Fibroblast of lung (primary cell): Measurements from ENCODE around the gene LRRK1. TPM values are rescaled to one million over a fixed set of nuclear protein-coding genes. Genes with fewer than 3 reads are reported as not detected.

Experiments used
- DNase-seq, 2 donors: peaks; one replicate each; pipeline versions ENCODE4 v3.0.0 to v3.0.0-alpha.2; 2010; ENCODE audit warnings: low read depth in 2 of 2
- H2AFZ ChIP-seq: 2 replicates; pipeline ENCODE4 v1.5.1; 2012; ENCODE audit warnings: low read length, control low read depth, inconsistent platforms
- H3K27ac ChIP-seq: 2 replicates; pipeline ENCODE4 v1.5.1; 2011; ENCODE audit warnings: low read length, control low read depth; ENCODE audit not compliant: insufficient read depth
- H3K27me3 ChIP-seq: 2 replicates; pipeline ENCODE4 v1.5.1; 2011; ENCODE audit warnings: mild to moderate bottlenecking, low read length; ENCODE audit not compliant: control insufficient read depth, insufficient read depth
- H3K36me3 ChIP-seq: 2 replicates; pipeline ENCODE4 v1.5.1; 2011; ENCODE audit warnings: low read length; ENCODE audit not compliant: control insufficient read depth, insufficient read depth
- H3K4me1 ChIP-seq: 2 replicates; pipeline ENCODE4 v1.5.1; 2011; ENCODE audit warnings: low read length; ENCODE audit not compliant: control insufficient read depth, insufficient read depth; ENCODE audit errors: extremely low read depth
- H3K4me2 ChIP-seq: 2 replicates; pipeline ENCODE4 v1.5.1; 2011; ENCODE audit warnings: low read length, control low read depth; ENCODE audit not compliant: insufficient read depth; ENCODE audit errors: extremely low read depth
- H3K4me3 ChIP-seq, 4 experiments: fragments of 200-600 bp in 1 of 4; sonication (generic) in 1 of 4; replicated peaks in 1 of 4; 2 replicates each; pipeline ENCODE4 v1.5.1; 2011 to 2016; ENCODE audit warnings: low read length in 4 of 4, low read depth in 3 of 4, mild to moderate bottlenecking in 3 of 4, control low read depth in 2 of 4, inconsistent platforms in 1 of 4, mixed read lengths in 1 of 4; ENCODE audit not compliant: insufficient read depth in 1 of 4; ENCODE audit errors: control extremely low read depth in 1 of 4
- H3K79me2 ChIP-seq: 2 replicates; pipeline ENCODE4 v1.5.1; 2012; ENCODE audit warnings: mild to moderate bottlenecking, low read length, inconsistent platforms; ENCODE audit not compliant: control insufficient read depth, insufficient read depth
- H3K9ac ChIP-seq: 2 replicates; pipeline ENCODE4 v1.5.1; 2011; ENCODE audit warnings: mild to moderate bottlenecking, low read length, control low read depth; ENCODE audit not compliant: insufficient read depth
- H3K9me3 ChIP-seq: 2 replicates; pipeline ENCODE4 v1.5.1; 2012; ENCODE audit warnings: low read depth, low read length; ENCODE audit not compliant: control insufficient read depth, insufficient read depth
- H4K20me1 ChIP-seq: 2 replicates; pipeline ENCODE4 v1.5.1; 2011; ENCODE audit warnings: low read length; ENCODE audit not compliant: control insufficient read depth, insufficient read depth; ENCODE audit errors: extremely low read depth
- EZH2 ChIP-seq: IDR thresholded peaks from 2 replicates; pipeline ENCODE4 v1.5.1; 2012; ENCODE audit warnings: low read length, control low read depth, mild to moderate bottlenecking; ENCODE audit errors: missing control alignments
- polyA plus RNA-seq, 2 donors: library from polyadenylated mRNA; depleted of rRNA in 1 of 2; stranded (reverse) in 1 of 2; unstranded in 1 of 2; fragments of >200 nt; gene quantifications; 2 replicates each; pipeline ENCODE4 v1.2.1, GENCODE V29; 2011 to 2012; ENCODE audit warnings: missing spikeins in 1 of 2
- total RNA-seq: library from RNA; depleted of rRNA; stranded (reverse); fragments of >200 nt; gene quantifications from 2 replicates; pipeline ENCODE4 v1.2.1, GENCODE V29; 2014
- TF ChIP-seq, protein P1 (sequence below), 2 donors: IDR thresholded peaks in 1 of 2; conservative IDR thresholded peaks in 1 of 2; 1 replicate in 1 of 2; 2 replicates in 1 of 2; pipeline ENCODE4 v1.5.1; 2011 to 2012; ENCODE audit warnings: low read length in 2 of 2, control low read depth in 1 of 2, inconsistent platforms in 1 of 2, low read depth in 1 of 2, mild to moderate bottlenecking in 1 of 2

LRRK1 gene
- total and polyA plus RNA-seq, 2 donors (not counting 1 experiment from before 2014, with no cell fraction given) = 3.8 to 12.2 TPM

DNA sequence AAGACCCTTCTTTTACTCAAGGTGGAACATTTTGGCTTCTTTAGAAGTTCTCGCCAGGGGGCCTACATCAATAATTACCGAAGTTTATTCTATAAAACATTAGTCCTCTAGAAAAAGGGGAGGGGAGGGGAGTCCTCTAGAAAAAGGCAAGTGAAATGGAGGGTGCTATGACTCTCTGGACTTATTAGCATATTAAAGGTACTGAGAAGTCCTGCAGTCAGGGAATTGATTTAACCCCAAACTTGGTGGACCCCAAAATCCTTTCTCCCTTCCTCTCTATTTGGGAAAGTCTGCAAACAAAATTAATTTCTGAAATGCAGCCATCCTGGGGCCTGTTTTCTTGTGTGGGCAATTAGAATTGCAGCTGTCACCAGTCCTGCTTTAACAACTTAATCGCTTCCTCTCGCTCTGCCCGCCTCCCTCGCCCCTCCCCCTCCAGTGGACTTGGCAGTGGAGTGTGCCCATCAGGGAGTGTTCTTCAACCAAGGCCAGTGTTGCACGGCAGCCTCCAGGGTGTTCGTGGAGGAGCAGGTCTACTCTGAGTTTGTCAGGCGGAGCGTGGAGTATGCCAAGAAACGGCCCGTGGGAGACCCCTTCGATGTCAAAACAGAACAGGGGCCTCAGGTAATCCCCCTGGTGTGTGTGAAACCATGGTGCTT, 18.9 kb upstream of the LRRK1 start:
- DNase-seq = no peak
- Histone ChIP-seq H3K9me3 (no peaks in the 10 kb centered on the region), H3K4me1 (peaks cover 5% of the 10 kb centered on the region), H3K9ac (no peak overlapping the region), H3K27me3 (no peaks in the 10 kb centered on the region), H3K4me3 (no peak overlapping the region), H2AFZ (no peak overlapping the region), H3K27ac (no peak overlapping the region), H3K36me3 (no peaks in the 10 kb centered on the region), H4K20me1 (no peaks in the 10 kb centered on the region), H3K79me2 (no peaks in the 10 kb centered on the region), H3K4me2 (no peak overlapping the region)
- no peak for TF ChIP-seq EZH2
- TF ChIP-seq, protein P1, sequence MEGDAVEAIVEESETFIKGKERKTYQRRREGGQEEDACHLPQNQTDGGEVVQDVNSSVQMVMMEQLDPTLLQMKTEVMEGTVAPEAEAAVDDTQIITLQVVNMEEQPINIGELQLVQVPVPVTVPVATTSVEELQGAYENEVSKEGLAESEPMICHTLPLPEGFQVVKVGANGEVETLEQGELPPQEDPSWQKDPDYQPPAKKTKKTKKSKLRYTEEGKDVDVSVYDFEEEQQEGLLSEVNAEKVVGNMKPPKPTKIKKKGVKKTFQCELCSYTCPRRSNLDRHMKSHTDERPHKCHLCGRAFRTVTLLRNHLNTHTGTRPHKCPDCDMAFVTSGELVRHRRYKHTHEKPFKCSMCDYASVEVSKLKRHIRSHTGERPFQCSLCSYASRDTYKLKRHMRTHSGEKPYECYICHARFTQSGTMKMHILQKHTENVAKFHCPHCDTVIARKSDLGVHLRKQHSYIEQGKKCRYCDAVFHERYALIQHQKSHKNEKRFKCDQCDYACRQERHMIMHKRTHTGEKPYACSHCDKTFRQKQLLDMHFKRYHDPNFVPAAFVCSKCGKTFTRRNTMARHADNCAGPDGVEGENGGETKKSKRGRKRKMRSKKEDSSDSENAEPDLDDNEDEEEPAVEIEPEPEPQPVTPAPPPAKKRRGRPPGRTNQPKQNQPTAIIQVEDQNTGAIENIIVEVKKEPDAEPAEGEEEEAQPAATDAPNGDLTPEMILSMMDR (conservative IDR thresholded peaks at IDR 0.05 in 1 of 2, IDR thresholded peaks at IDR 0.05 in 1 of 2; ENCODE audit: low read depth in 1 of 2, low read length in 2 of 2) = no peak

DNA sequence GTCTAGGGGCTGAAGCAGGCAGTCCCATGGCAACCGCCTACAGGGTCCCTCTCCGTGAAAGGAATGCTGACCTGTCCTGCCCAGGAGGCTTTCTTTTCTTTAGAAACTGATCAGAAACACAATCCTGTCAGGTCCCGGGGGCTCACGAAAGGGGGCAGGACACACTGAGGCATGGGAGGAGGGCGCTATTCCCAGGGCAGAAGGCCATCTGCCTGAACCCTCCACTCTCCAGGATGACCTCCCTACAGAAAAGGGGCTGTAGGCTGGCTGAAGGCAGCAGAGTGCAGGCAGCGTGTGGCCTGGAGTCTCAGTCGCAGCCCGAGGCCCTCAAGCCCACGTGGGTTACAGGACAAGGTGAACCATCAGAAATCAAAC, 18.4 kb upstream of the LRRK1 start:
- Histone ChIP-seq H3K27ac (no peak overlapping the region), H4K20me1 (no peaks in the 10 kb centered on the region), H3K4me1 (peaks cover 5% of the 10 kb centered on the region), H3K9ac (no peak overlapping the region), H2AFZ (no peak overlapping the region), H3K9me3 (no peaks in the 10 kb centered on the region), H3K27me3 (no peaks in the 10 kb centered on the region), H3K79me2 (no peaks in the 10 kb centered on the region), H3K36me3 (no peaks in the 10 kb centered on the region), H3K4me3 (no peak overlapping the region), H3K4me2 (no peak overlapping the region)
- DNase-seq = no peak
- no peak for TF ChIP-seq EZH2
- TF ChIP-seq, protein P1 (conservative IDR thresholded peaks at IDR 0.05 in 1 of 2, IDR thresholded peaks at IDR 0.05 in 1 of 2; ENCODE audit: low read depth in 1 of 2, low read length in 2 of 2) = no peak

DNA sequence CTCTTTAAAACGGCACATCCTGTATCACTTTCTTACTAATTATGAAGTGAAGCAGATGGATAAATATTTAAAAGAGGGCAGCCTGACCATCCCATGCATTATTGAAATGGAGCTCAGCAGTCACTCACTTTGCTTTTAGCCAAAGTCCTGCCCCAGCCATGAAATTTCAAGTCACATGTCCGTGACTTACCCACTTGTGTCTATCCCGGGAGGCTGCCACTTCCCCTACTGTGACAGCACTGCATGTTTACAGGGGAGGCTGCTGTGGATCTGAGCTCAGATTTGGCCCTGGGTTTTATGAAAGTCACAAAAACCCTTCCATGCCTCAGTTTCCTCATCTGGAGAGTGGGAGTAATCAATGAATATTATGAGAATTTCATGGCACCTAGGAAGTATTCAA, 17.9 kb upstream of the LRRK1 start:
- H3K4me1 ChIP-seq = peaks cover 5% of the 10 kb centered on the region
- peak overlapping the region; percentile 76 for H3K27ac ChIP-seq
- no peaks in the 10 kb centered on the region for H4K20me1 ChIP-seq
- H3K79me2 ChIP-seq = no peaks in the 10 kb centered on the region
- no peaks in the 10 kb centered on the region for H3K9me3 ChIP-seq
- no peak overlapping the region for H3K4me2 ChIP-seq
- no peak for DNase-seq
- H3K27me3 ChIP-seq = no peaks in the 10 kb centered on the region
- H3K9ac ChIP-seq = no peak overlapping the region
- H3K36me3 ChIP-seq = no peaks in the 10 kb centered on the region
- H2AFZ ChIP-seq = no peak overlapping the region
- no peak overlapping the region for H3K4me3 ChIP-seq
- no peak for TF ChIP-seq EZH2
- TF ChIP-seq, protein P1 (conservative IDR thresholded peaks at IDR 0.05 in 1 of 2, IDR thresholded peaks at IDR 0.05 in 1 of 2; ENCODE audit: low read depth in 1 of 2, low read length in 2 of 2) = no peak
